ENCODE results near the gene ARHGAP22. TPM values are rescaled to one million over a fixed set of nuclear protein-coding genes. Genes with fewer than 3 reads are reported as not detected.

Gene ARHGAP22
- total RNA-seq, 4 donors from 2014 or later, result 0.26 to 3.6 (median 3.0) TPM; not detected in 1

GRCh38 chr10:48598243-48598935 is 6.5 kb downstream of the ARHGAP22 start:
- Histone ChIP-seq H3K4me3 (no peak overlapping the region), H3K9me3 (no peaks in the 10 kb centered on the region), H3K27ac (no peak overlapping the region), H3K27me3 (no peaks in the 10 kb centered on the region), H3K4me1 (no peaks in the 10 kb centered on the region), H3K36me3 (no peaks in the 10 kb centered on the region)
- DNase-seq, result no peak
- intact Hi-C loops (cut with DNase I; ENCODE audit: low total_unique reads), result no loop called here
- no peak for TF ChIP-seq POLR2A (IDR thresholded peaks at IDR 0.05)
- TF ChIP-seq CTCF (IDR thresholded peaks at IDR 0.05), result no peak

- intact Hi-C loops (cut with DNase I; ENCODE audit: low total_unique reads), result no loop called here
Measured at GRCh38 chr10:48595539-48595932, 9.3 kb downstream of the ARHGAP22 start.

GRCh38 chr10:48594803-48595538 is 9.9 kb downstream of the ARHGAP22 start:
- H3K27ac ChIP-seq, result no peak overlapping the region
- intact Hi-C loops (cut with DNase I; ENCODE audit: low total_unique reads), result no loop called here
- H3K27me3 ChIP-seq, result no peaks in the 10 kb centered on the region
- no peak for TF ChIP-seq CTCF (IDR thresholded peaks at IDR 0.05)
- no peak for TF ChIP-seq POLR2A (IDR thresholded peaks at IDR 0.05)
- DNase-seq, result no peak
- H3K4me3 ChIP-seq, result no peak overlapping the region
- H3K36me3 ChIP-seq, result no peaks in the 10 kb centered on the region
- no peaks in the 10 kb centered on the region for H3K4me1 ChIP-seq
- H3K9me3 ChIP-seq, result no peaks in the 10 kb centered on the region

More at GRCh38 chr10:48595539-48595932, 9.3 kb downstream of the ARHGAP22 start:
- no peak for TF ChIP-seq POLR2A (IDR thresholded peaks at IDR 0.05)
- TF ChIP-seq CTCF (IDR thresholded peaks at IDR 0.05), result no peak
- H3K4me1 ChIP-seq, result no peaks in the 10 kb centered on the region
- no peak overlapping the region for H3K27ac ChIP-seq
- H3K4me3 ChIP-seq, result no peak overlapping the region
- no peak for DNase-seq
- no peaks in the 10 kb centered on the region for H3K27me3 ChIP-seq
- H3K9me3 ChIP-seq, result no peaks in the 10 kb centered on the region
- no peaks in the 10 kb centered on the region for H3K36me3 ChIP-seq

- no peak overlapping the region for H3K27ac ChIP-seq
- intact Hi-C loops (cut with DNase I; ENCODE audit: low total_unique reads), result no loop called here
- no peaks in the 10 kb centered on the region for H3K9me3 ChIP-seq
- no peak for DNase-seq
- no peaks in the 10 kb centered on the region for H3K27me3 ChIP-seq
- H3K4me1 ChIP-seq, result no peaks in the 10 kb centered on the region
- no peak for TF ChIP-seq CTCF (IDR thresholded peaks at IDR 0.05)
- no peak for TF ChIP-seq POLR2A (IDR thresholded peaks at IDR 0.05)
- H3K36me3 ChIP-seq, result no peaks in the 10 kb centered on the region
- no peak overlapping the region for H3K4me3 ChIP-seq
Measured at GRCh38 chr10:48594371-48594770, 10.5 kb downstream of the ARHGAP22 start.

GRCh38 chr10:48592346-48592745 is 12.5 kb downstream of the ARHGAP22 start:
- Histone ChIP-seq H3K27ac (no peak overlapping the region), H3K4me3 (no peak overlapping the region), H3K4me1 (no peaks in the 10 kb centered on the region), H3K27me3 (no peaks in the 10 kb centered on the region), H3K36me3 (no peaks in the 10 kb centered on the region), H3K9me3 (no peaks in the 10 kb centered on the region)
- intact Hi-C loops (cut with DNase I; ENCODE audit: low total_unique reads), result no loop called here
- no peak for TF ChIP-seq CTCF (IDR thresholded peaks at IDR 0.05)
- no peak for TF ChIP-seq POLR2A (IDR thresholded peaks at IDR 0.05)
- DNase-seq, result no peak
